K562 (cell line): ENCODE results near the gene C1orf216. TPM values are rescaled to one million over a fixed set of nuclear protein-coding genes. Genes with fewer than 3 reads are reported as not detected.

Experiments
- C11orf30 ChIP-seq: fragments of 450-650 bp; IDR thresholded peaks from 2 replicates; pipeline ENCODE4 v1.6.1; 2016; ENCODE audit warnings: low read depth, mild to moderate bottlenecking
- DACH1 ChIP-seq: fragments of 450-650 bp; IDR thresholded peaks from 2 replicates; pipeline ENCODE4 v1.6.1; 2018; ENCODE audit not compliant: partially characterized antibody
- FUS ChIP-seq: fragments of 200-400 bp; formaldehyde crosslinking; optimal IDR thresholded peaks from 2 replicates; pipeline ENCODE3; 2017; ENCODE audit warnings: low read depth, low read length
- HSF4 ChIP-seq: fragments of 250-450 bp; sonication (Bioruptor Pico); IDR thresholded peaks from 2 replicates; pipeline ENCODE4 v2.1.2; 2022; ENCODE audit warnings: mild to moderate bottlenecking, moderate library complexity, borderline replicate concordance
- KLF10 ChIP-seq: fragments of 250-450 bp; sonication (Bioruptor Pico); IDR thresholded peaks from 2 replicates; pipeline ENCODE4 v1.6.1; 2021; ENCODE audit warnings: matching md5 sums
- KLF13 ChIP-seq: fragments of 450-650 bp; IDR thresholded peaks from 2 replicates; pipeline ENCODE4 v1.6.1; 2016; ENCODE audit warnings: missing genetic modification characterization, low read depth, mild to moderate bottlenecking, missing compliant biosample characterization, moderate library complexity, borderline replicate concordance
- MEIS2 ChIP-seq: fragments of 450-650 bp; IDR thresholded peaks from 2 replicates; pipeline ENCODE4 v1.6.1; 2014; ENCODE audit warnings: mild to moderate bottlenecking; ENCODE audit not compliant: partially characterized antibody
- TFAM ChIP-seq: fragments of 250-450 bp; sonication (Bioruptor Pico); conservative IDR thresholded peaks from 2 replicates; pipeline ENCODE4 v1.5.0; 2021; ENCODE audit warnings: mild to moderate bottlenecking, moderate library complexity
- TSC22D4 ChIP-seq: fragments of 450-650 bp; IDR thresholded peaks from 2 replicates; pipeline ENCODE4 v1.6.1; 2016; ENCODE audit warnings: missing genetic modification characterization, missing biosample characterization, control low read depth
- ZNF57 ChIP-seq: fragments of 450-650 bp; formaldehyde crosslinking; IDR thresholded peaks from 2 replicates; pipeline ENCODE4 v1.4.0; 2020; ENCODE audit warnings: mild to moderate bottlenecking, moderate library complexity
- polyA plus RNA-seq, 8 experiments: library from polyadenylated mRNA; depleted of rRNA in 4 of 8; stranded (reverse) in 5 of 8; unstranded in 3 of 8; fragments of >200 nt; fragmentation: Nextera tagmentation in 2 of 8; fragmentation: Illumina TruSeq in 1 of 8; extraction: Ambion mirVana in 2 of 8; extraction: Trizol in 1 of 8; gene quantifications; 2 replicates each; pipeline versions ENCODE4 v1.2.1 to v1.2.3, GENCODE V29; 2011 to 2014; ENCODE audit warnings: inconsistent platforms in 1 of 8, missing spikeins in 1 of 8
- total RNA-seq, 7 experiments: library from RNA; depleted of rRNA in 6 of 7; stranded (reverse); fragments of >200 nt in 6 of 7; fragmentation: Illumina TruSeq in 2 of 7; extraction: Trizol in 2 of 7; gene quantifications; 2 replicates each; pipeline versions ENCODE4 v1.2.1 to v1.2.3, GENCODE V29; 2011 to 2021; ENCODE audit warnings: low replicate concordance in 1 of 7
- TF ChIP-seq, protein P1 (sequence below): fragments of 450-650 bp; IDR thresholded peaks from 2 replicates; pipeline ENCODE4 v1.6.1; 2016
- TF ChIP-seq, protein P2 (sequence below): fragments of 450-650 bp; formaldehyde crosslinking; IDR thresholded peaks from 2 replicates; pipeline ENCODE4 v1.4.0; 2022; ENCODE audit warnings: mild to moderate bottlenecking, moderate library complexity
- TF ChIP-seq, protein P3 (sequence below): sonication (generic); formaldehyde crosslinking; IDR thresholded peaks from 2 replicates; pipeline ENCODE4 v1.8.0; 2022; ENCODE audit warnings: mild to moderate bottlenecking, missing genetic modification reagents
- TF ChIP-seq, protein P4 (sequence below): fragments of 250-450 bp; sonication (Bioruptor Pico); IDR thresholded peaks from 2 replicates; pipeline ENCODE4 v1.5.0; 2020; ENCODE audit warnings: mild to moderate bottlenecking
- TF ChIP-seq, protein P5 (sequence below): fragments of 450-650 bp; IDR thresholded peaks from 2 replicates; pipeline ENCODE4 v1.6.1; 2017; ENCODE audit warnings: antibody characterized with exemption, mild to moderate bottlenecking
- TF ChIP-seq, protein P6 (sequence below): fragments of 450-650 bp; formaldehyde crosslinking; IDR thresholded peaks from 2 replicates; pipeline ENCODE4 v1.4.0; 2020; ENCODE audit warnings: mild to moderate bottlenecking, moderate library complexity

Gene C1orf216
- total and polyA plus RNA-seq, 9 of the 15 experiments (the other 6 are each of a cell fraction or from before 2014, with no cell fraction given) = 3.4 to 25.1 (median 15.0) TPM

DNA sequence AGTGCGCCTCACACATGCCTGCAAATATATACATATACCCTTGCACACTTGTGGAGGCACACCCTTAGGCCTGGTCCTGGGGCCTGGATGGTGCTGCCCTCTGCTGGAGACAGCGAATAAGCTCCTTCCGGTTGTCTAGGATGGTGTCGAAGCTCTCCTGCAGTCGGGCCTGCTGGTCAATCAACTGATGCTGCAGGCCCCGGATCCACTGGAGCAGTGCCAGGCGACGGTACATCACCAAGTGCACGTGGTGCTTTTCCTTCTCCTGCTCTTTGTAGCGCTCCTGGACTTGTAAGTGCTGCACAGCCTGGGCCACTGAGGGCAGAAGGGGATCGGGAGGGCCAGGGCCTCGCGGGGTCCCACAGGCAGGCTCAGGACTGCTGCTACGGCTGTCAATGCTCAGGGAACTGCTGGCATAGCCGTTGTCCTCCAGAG lies 3.1 kb downstream of the C1orf216 start (continued):
- no peak for TF ChIP-seq KLF10 (CRISPR knock-in tag)
- TF ChIP-seq, protein P1, sequence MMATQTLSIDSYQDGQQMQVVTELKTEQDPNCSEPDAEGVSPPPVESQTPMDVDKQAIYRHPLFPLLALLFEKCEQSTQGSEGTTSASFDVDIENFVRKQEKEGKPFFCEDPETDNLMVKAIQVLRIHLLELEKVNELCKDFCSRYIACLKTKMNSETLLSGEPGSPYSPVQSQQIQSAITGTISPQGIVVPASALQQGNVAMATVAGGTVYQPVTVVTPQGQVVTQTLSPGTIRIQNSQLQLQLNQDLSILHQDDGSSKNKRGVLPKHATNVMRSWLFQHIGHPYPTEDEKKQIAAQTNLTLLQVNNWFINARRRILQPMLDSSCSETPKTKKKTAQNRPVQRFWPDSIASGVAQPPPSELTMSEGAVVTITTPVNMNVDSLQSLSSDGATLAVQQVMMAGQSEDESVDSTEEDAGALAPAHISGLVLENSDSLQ = peak; percentile 66; the same call in 1 of the 2 replicates
- TF ChIP-seq MEIS2 = no peak
- TF ChIP-seq C11orf30 = no peak
- TF ChIP-seq, protein P2, sequence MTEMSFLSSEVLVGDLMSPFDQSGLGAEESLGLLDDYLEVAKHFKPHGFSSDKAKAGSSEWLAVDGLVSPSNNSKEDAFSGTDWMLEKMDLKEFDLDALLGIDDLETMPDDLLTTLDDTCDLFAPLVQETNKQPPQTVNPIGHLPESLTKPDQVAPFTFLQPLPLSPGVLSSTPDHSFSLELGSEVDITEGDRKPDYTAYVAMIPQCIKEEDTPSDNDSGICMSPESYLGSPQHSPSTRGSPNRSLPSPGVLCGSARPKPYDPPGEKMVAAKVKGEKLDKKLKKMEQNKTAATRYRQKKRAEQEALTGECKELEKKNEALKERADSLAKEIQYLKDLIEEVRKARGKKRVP (CRISPR knock-in tag) = no peak
- no peak for TF ChIP-seq TFAM
- TF ChIP-seq FUS = no peak
- no peak for TF ChIP-seq DACH1
- TF ChIP-seq, protein P3, sequence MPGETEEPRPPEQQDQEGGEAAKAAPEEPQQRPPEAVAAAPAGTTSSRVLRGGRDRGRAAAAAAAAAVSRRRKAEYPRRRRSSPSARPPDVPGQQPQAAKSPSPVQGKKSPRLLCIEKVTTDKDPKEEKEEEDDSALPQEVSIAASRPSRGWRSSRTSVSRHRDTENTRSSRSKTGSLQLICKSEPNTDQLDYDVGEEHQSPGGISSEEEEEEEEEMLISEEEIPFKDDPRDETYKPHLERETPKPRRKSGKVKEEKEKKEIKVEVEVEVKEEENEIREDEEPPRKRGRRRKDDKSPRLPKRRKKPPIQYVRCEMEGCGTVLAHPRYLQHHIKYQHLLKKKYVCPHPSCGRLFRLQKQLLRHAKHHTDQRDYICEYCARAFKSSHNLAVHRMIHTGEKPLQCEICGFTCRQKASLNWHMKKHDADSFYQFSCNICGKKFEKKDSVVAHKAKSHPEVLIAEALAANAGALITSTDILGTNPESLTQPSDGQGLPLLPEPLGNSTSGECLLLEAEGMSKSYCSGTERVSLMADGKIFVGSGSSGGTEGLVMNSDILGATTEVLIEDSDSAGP (CRISPR knock-in tag) = 0 out of 2 replicates have a peak, but pooled peaks have one; percentile 28
- TF ChIP-seq, protein P4, sequence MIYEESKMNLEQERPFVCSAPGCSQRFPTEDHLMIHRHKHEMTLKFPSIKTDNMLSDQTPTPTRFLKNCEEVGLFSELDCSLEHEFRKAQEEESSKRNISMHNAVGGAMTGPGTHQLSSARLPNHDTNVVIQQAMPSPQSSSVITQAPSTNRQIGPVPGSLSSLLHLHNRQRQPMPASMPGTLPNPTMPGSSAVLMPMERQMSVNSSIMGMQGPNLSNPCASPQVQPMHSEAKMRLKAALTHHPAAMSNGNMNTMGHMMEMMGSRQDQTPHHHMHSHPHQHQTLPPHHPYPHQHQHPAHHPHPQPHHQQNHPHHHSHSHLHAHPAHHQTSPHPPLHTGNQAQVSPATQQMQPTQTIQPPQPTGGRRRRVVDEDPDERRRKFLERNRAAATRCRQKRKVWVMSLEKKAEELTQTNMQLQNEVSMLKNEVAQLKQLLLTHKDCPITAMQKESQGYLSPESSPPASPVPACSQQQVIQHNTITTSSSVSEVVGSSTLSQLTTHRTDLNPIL (CRISPR knock-in tag) = no peak
- no peak for TF ChIP-seq HSF4 (CRISPR knock-in tag)
- TF ChIP-seq KLF13 = no peak
- TF ChIP-seq, protein P5, sequence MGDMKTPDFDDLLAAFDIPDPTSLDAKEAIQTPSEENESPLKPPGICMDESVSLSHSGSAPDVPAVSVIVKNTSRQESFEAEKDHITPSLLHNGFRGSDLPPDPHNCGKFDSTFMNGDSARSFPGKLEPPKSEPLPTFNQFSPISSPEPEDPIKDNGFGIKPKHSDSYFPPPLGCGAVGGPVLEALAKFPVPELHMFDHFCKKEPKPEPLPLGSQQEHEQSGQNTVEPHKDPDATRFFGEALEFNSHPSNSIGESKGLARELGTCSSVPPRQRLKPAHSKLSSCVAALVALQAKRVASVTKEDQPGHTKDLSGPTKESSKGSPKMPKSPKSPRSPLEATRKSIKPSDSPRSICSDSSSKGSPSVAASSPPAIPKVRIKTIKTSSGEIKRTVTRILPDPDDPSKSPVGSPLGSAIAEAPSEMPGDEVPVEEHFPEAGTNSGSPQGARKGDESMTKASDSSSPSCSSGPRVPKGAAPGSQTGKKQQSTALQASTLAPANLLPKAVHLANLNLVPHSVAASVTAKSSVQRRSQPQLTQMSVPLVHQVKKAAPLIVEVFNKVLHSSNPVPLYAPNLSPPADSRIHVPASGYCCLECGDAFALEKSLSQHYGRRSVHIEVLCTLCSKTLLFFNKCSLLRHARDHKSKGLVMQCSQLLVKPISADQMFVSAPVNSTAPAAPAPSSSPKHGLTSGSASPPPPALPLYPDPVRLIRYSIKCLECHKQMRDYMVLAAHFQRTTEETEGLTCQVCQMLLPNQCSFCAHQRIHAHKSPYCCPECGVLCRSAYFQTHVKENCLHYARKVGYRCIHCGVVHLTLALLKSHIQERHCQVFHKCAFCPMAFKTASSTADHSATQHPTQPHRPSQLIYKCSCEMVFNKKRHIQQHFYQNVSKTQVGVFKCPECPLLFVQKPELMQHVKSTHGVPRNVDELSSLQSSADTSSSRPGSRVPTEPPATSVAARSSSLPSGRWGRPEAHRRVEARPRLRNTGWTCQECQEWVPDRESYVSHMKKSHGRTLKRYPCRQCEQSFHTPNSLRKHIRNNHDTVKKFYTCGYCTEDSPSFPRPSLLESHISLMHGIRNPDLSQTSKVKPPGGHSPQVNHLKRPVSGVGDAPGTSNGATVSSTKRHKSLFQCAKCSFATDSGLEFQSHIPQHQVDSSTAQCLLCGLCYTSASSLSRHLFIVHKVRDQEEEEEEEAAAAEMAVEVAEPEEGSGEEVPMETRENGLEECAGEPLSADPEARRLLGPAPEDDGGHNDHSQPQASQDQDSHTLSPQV = no peak
- TF ChIP-seq, protein P6, sequence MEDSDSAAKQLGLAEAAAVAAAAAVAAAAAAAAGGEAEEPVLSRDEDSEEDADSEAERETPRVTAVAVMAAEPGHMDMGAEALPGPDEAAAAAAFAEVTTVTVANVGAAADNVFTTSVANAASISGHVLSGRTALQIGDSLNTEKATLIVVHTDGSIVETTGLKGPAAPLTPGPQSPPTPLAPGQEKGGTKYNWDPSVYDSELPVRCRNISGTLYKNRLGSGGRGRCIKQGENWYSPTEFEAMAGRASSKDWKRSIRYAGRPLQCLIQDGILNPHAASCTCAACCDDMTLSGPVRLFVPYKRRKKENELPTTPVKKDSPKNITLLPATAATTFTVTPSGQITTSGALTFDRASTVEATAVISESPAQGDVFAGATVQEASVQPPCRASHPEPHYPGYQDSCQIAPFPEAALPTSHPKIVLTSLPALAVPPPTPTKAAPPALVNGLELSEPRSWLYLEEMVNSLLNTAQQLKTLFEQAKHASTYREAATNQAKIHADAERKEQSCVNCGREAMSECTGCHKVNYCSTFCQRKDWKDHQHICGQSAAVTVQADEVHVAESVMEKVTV = peak; percentile 52; the same call in 1 of the 2 replicates
- TF ChIP-seq ZNF57 = no peak
- TF ChIP-seq TSC22D4 (tag) = no peak
